PC-9 (cell line): Measurements from ENCODE around the gene POLR1D.

Source experiments
- CTCF ChIP-seq: fragments of 200-600 bp; sonication (generic); conservative IDR thresholded peaks from 2 replicates; pipeline ENCODE4 v1.6.1; 2017; ENCODE audit warnings: mixed run types, antibody characterized with exemption, mild to moderate bottlenecking, moderate library complexity
- EZH2 ChIP-seq: fragments of 200-600 bp; sonication (generic); IDR thresholded peaks from 2 replicates; pipeline ENCODE4 v1.8.0; 2017; ENCODE audit warnings: antibody characterized with exemption, low read depth

DNA sequence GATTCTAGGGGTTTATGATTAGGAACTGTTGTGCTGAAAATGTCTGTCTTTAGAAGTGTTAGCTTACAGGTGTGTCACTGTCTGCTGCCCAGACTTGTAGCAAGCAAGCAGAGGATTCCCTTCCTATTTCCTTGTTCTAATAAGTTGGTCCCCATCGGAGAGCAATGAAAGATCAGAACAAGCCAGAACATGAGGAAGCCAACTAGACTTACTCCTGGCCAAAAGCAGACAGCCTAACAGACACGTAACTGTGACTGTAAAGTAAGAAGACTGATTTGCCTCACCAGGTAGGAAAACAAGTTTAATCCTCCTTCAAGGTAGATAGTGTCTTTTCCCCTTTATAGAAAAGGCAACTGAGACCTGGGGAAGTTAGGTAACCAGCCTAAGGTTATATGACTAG is 12.5 kb downstream of the POLR1D start:
- no peak for TF ChIP-seq CTCF
- no peak for TF ChIP-seq EZH2
